Sigmoid colon (tissue), 7 donors: Measurements from ENCODE around the gene MRGPRX4. TPM values are rescaled to one million over a fixed set of nuclear protein-coding genes. Genes with fewer than 3 reads are reported as not detected.

ENCODE experiments used
- DNase-seq: peaks from one replicate; pipeline ENCODE4 v3.0.0-alpha.2; 2019
- H3K27ac ChIP-seq, 4 donors: fragments of 200-600 bp; sonication (generic); one replicate each; pipeline ENCODE4 v1.5.1; 2016 to 2019; ENCODE audit warnings: mild to moderate bottlenecking in 1 of 4
- H3K27me3 ChIP-seq, 3 donors: fragments of 200-600 bp; sonication (generic); one replicate each; pipeline ENCODE4 v1.5.1; 2019; ENCODE audit warnings: mild to moderate bottlenecking in 1 of 3
- H3K36me3 ChIP-seq, 4 donors: fragments of 200-600 bp; sonication (generic); one replicate each; pipeline ENCODE4 v1.5.1; 2016 to 2019
- H3K4me1 ChIP-seq, 4 donors: fragments of 200-600 bp; sonication (generic); one replicate each; pipeline ENCODE4 v1.5.1; 2017 to 2019
- H3K4me3 ChIP-seq, 4 donors: fragments of 200-600 bp; sonication (generic); one replicate each; pipeline ENCODE4 v1.5.1; 2017 to 2019; ENCODE audit warnings: mild to moderate bottlenecking in 2 of 4, moderate library complexity in 1 of 4
- H3K9me3 ChIP-seq, 4 donors: fragments of 200-600 bp in 3 of 4; sonication (generic) in 3 of 4; one replicate each; pipeline versions ENCODE4 v1.5.1 to v1.6.1; 2013 to 2019
- CTCF ChIP-seq, 4 experiments: fragments of 450-650 bp in 3 of 4; fragments of 200-600 bp in 1 of 4; IDR thresholded peaks; one replicate each; pipeline ENCODE4 v1.5.1; 2016 to 2019; ENCODE audit warnings: antibody characterized with exemption in 4 of 4, mild to moderate bottlenecking in 3 of 4, moderate library complexity in 2 of 4
- EP300 ChIP-seq, 4 donors: sonication (generic); formaldehyde crosslinking; IDR thresholded peaks; one replicate each; pipeline ENCODE4 v1.6.1; 2017; ENCODE audit warnings: antibody characterized with exemption in 4 of 4
- POLR2A ChIP-seq, 2 donors: fragments of 450-650 bp; IDR thresholded peaks; one replicate each; pipeline ENCODE4 v1.6.1; 2016; ENCODE audit warnings: antibody characterized with exemption in 2 of 2, mild to moderate bottlenecking in 2 of 2, moderate library complexity in 2 of 2
- POLR2AphosphoS5 ChIP-seq, 4 donors: sonication (generic); formaldehyde crosslinking; IDR thresholded peaks; one replicate each; pipeline ENCODE4 v1.6.1; 2017; ENCODE audit warnings: antibody characterized with exemption in 4 of 4
- WGBS, 2 donors: extraction: QIAGEN DNeasy Blood & Tissue Kit; methylation state at CpG; one replicate each; pipeline ENCODE4 v1.1.7; 2013; 5-methylcytosine and 5-hydroxymethylcytosine counted together
- intact Hi-C: fragments of 100-400 bp; cut with DNase I; formaldehyde crosslinking; loops from one replicate; pipeline ENCODE4 v1.15.1; 2023
- polyA plus RNA-seq, 3 donors: library from polyadenylated mRNA; stranded (reverse); fragments of 200-250 nt; gene quantifications; one replicate each; pipeline ENCODE4 v1.2.3, GENCODE V29; 2013
- total RNA-seq, 4 donors: library from RNA; depleted of rRNA; stranded (reverse); fragments of >200 nt; gene quantifications; one replicate each; pipeline ENCODE4 v1.1.0, GENCODE V29; 2016
- donor health status: healthy with polysubstance abuse.
- donor health status: Bipolar disorder and iron deficiency.
- donor health status: healthy.

Gene MRGPRX4
- total and polyA plus RNA-seq, 7 donors: not detected

- H3K9me3 ChIP-seq: no peaks in the 10 kb centered on the region
- H3K27me3 ChIP-seq: peaks cover 0 to 8% (median 4%) of the 10 kb centered on the region in 3 donors
- 88% methylated on average over 3 of the region's 3 CpGs for WGBS, 2 donors
- H3K4me1 ChIP-seq: no peaks in the 10 kb centered on the region
- H3K27ac ChIP-seq: no peak overlapping the region
- TF ChIP-seq POLR2A (IDR thresholded peaks at IDR 0.05) (no peak), POLR2AphosphoS5 (IDR thresholded peaks at IDR 0.05) (no peak), CTCF (IDR thresholded peaks at IDR 0.05) (no peak), EP300 (IDR thresholded peaks at IDR 0.05) (no peak)
- H3K4me3 ChIP-seq: no peak overlapping the region
- intact Hi-C loops: no loop called here
- H3K36me3 ChIP-seq: no peaks in the 10 kb centered on the region
- no peak for DNase-seq
These were observed 31.6 kb downstream of the MRGPRX4 start for GRCh38 chr11:18204220-18204619.

- Histone ChIP-seq H3K27ac (no peak overlapping the region), H3K27me3 (peaks cover 0 to 9% (median 5%) of the 10 kb centered on the region in 3 donors), H3K4me1 (no peaks in the 10 kb centered on the region), H3K36me3 (no peaks in the 10 kb centered on the region), H3K4me3 (no peak overlapping the region), H3K9me3 (no peaks in the 10 kb centered on the region)
- no peak for DNase-seq
- intact Hi-C loops: no loop called here
- TF ChIP-seq POLR2A (IDR thresholded peaks at IDR 0.05) (no peak), POLR2AphosphoS5 (IDR thresholded peaks at IDR 0.05) (no peak), CTCF (IDR thresholded peaks at IDR 0.05) (no peak)
These were observed 32.1 kb downstream of the MRGPRX4 start for GRCh38 chr11:18204771-18205170.

- DNase-seq: no peak
- WGBS, 2 donors: 29 to 56% methylated on average over 33 of the region's 33 CpGs
- no peak for TF ChIP-seq CTCF (IDR thresholded peaks at IDR 0.05)
- TF ChIP-seq EP300 (IDR thresholded peaks at IDR 0.05): no peak
- TF ChIP-seq POLR2AphosphoS5 (IDR thresholded peaks at IDR 0.05): no peak
- no peak for TF ChIP-seq POLR2A (IDR thresholded peaks at IDR 0.05)
- peaks cover 0 to 5% (median 5%) of the 10 kb centered on the region in 3 donors for H3K27me3 ChIP-seq
- intact Hi-C loops: no loop called here
- H3K9me3 ChIP-seq: no peaks in the 10 kb centered on the region
- H3K4me3 ChIP-seq: no peak overlapping the region
- no peaks in the 10 kb centered on the region for H3K36me3 ChIP-seq
- H3K4me1 ChIP-seq: no peaks in the 10 kb centered on the region
- H3K27ac ChIP-seq: no peak overlapping the region
These were observed 36.4 kb downstream of the MRGPRX4 start for GRCh38 chr11:18209058-18209457.

GRCh38 chr11:18221274-18221876 is 48.7 kb downstream of the MRGPRX4 start:
- Histone ChIP-seq H3K36me3 (no peaks in the 10 kb centered on the region), H3K27me3 (no peaks in the 10 kb centered on the region), H3K4me3 (no peak overlapping the region), H3K27ac (no peak overlapping the region), H3K9me3 (no peaks in the 10 kb centered on the region), H3K4me1 (no peaks in the 10 kb centered on the region)
- whole genome bisulfite sequencing, 2 donors: 64 to 91% methylated on average over 5 of the region's 5 CpGs
- TF ChIP-seq POLR2AphosphoS5 (IDR thresholded peaks at IDR 0.05) (no peak), CTCF (IDR thresholded peaks at IDR 0.05) (no peak), EP300 (IDR thresholded peaks at IDR 0.05) (no peak)
- intact Hi-C loops: no loop called here
- DNase-seq: no peak

GRCh38 chr11:18222814-18223421 is 50.3 kb downstream of the MRGPRX4 start:
- TF ChIP-seq POLR2AphosphoS5 (IDR thresholded peaks at IDR 0.05): no peak
- no peak for TF ChIP-seq CTCF (IDR thresholded peaks at IDR 0.05)
- no peak for TF ChIP-seq EP300 (IDR thresholded peaks at IDR 0.05)
- no peaks in the 10 kb centered on the region for H3K27me3 ChIP-seq
- 84 to 92% methylated on average over 3 of the region's 3 CpGs for WGBS, 2 donors
- H3K9me3 ChIP-seq: no peaks in the 10 kb centered on the region
- no peak overlapping the region for H3K27ac ChIP-seq
- no peaks in the 10 kb centered on the region for H3K36me3 ChIP-seq
- no peak for DNase-seq
- intact Hi-C loops: no loop called here
- H3K4me3 ChIP-seq: no peak overlapping the region
- no peaks in the 10 kb centered on the region for H3K4me1 ChIP-seq
